B cell (primary cell): ENCODE results near the gene TLK1.

Experiments used
- EZH2 ChIP-seq: IDR thresholded peaks from 2 replicates; pipeline ENCODE4 v1.6.1; 2012; ENCODE audit warnings: borderline replicate concordance, low read depth, mild to moderate bottlenecking, moderate library complexity, low read length; ENCODE audit not compliant: insufficient read depth, poor library complexity, severe bottlenecking
- TF ChIP-seq, protein P1 (sequence below): fragments of 200-600 bp; IDR thresholded peaks from one replicate; pipeline ENCODE4 v1.8.0; 2022; ENCODE audit warnings: antibody characterized with exemption, mild to moderate bottlenecking

DNA sequence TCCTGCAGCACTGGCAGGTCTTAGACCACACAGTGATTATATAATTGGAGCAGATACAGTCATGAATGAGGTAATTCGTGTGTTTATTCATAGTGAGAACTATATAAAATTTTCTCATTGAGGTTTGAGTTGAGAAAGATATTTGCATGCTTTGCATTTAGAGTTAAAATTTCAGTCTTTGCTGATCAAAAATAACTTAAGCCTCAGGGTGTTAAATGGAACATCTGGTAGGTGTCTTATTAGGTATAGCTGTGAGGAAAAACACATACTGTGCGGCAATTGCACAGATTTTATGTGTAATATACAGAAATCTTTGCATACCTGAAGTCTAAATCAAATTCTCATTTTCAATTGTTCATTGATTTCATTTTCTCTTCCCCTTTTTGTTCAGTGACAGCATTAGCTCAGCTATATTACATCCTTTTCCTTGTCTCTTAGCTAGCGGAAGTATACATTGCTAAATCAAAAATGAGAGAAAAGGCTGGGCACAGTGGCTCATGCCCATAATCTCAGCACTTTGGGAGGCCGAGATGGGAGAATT is 210.4 kb downstream of the TLK1 start:
- TF ChIP-seq, protein P1, sequence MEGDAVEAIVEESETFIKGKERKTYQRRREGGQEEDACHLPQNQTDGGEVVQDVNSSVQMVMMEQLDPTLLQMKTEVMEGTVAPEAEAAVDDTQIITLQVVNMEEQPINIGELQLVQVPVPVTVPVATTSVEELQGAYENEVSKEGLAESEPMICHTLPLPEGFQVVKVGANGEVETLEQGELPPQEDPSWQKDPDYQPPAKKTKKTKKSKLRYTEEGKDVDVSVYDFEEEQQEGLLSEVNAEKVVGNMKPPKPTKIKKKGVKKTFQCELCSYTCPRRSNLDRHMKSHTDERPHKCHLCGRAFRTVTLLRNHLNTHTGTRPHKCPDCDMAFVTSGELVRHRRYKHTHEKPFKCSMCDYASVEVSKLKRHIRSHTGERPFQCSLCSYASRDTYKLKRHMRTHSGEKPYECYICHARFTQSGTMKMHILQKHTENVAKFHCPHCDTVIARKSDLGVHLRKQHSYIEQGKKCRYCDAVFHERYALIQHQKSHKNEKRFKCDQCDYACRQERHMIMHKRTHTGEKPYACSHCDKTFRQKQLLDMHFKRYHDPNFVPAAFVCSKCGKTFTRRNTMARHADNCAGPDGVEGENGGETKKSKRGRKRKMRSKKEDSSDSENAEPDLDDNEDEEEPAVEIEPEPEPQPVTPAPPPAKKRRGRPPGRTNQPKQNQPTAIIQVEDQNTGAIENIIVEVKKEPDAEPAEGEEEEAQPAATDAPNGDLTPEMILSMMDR: no peak
- no peak for TF ChIP-seq EZH2
